HG03457 (cell line): Measurements from ENCODE around the gene GNA15.
"Not testable (repeated sequence)": the region's sequence is repeated elsewhere in the genome, so short reads cannot be mapped to it uniquely, and the experiment has no call there.

Experiments used
- ATAC-seq: cut with Tn5 transposase; IDR thresholded peaks from one replicate; pipeline ENCODE4 v1.9.1; 2021; ENCODE audit warnings: moderate number of reproducible peaks; ENCODE audit not compliant: unreplicated experiment

The GNA15 gene

GRCh38 chr19:3146677-3147100 lies 10.9 kb downstream of the GNA15 start:
- ATAC-seq, result no peak

- no peak for ATAC-seq
These were observed 12.7 kb downstream of the GNA15 start for GRCh38 chr19:3148503-3148902.

GRCh38 chr19:3149089-3149488 lies 13.3 kb downstream of the GNA15 start:
- ATAC-seq, result no peak

GRCh38 chr19:3149526-3150505 lies 14.0 kb downstream of the GNA15 start:
- no peak for ATAC-seq

GRCh38 chr19:3150739-3151329 lies 15.0 kb downstream of the GNA15 start:
- no peak for ATAC-seq

GRCh38 chr19:3151563-3152418 lies 16.0 kb downstream of the GNA15 start:
- ATAC-seq, result no peak

- ATAC-seq, result no peak
These were observed 16.6 kb downstream of the GNA15 start for GRCh38 chr19:3152419-3152780.

- ATAC-seq, result no peak
These were observed 17.7 kb downstream of the GNA15 start for GRCh38 chr19:3153286-3154230.

- ATAC-seq, result not testable (repeated sequence)
These were observed 18.6 kb downstream of the GNA15 start for GRCh38 chr19:3154447-3154846.

- no peak for ATAC-seq
These were observed 19.3 kb downstream of the GNA15 start for GRCh38 chr19:3154957-3155736.

GRCh38 chr19:3157096-3157845 lies 21.4 kb downstream of the GNA15 start:
- no peak for ATAC-seq

- ATAC-seq, result no peak
These were observed 23.7 kb downstream of the GNA15 start for GRCh38 chr19:3159565-3159964.

GRCh38 chr19:3160219-3160618 lies 24.4 kb downstream of the GNA15 start:
- no peak for ATAC-seq

GRCh38 chr19:3161453-3161852 lies 25.6 kb downstream of the GNA15 start:
- no peak for ATAC-seq

GRCh38 chr19:3162418-3163229 lies 26.8 kb downstream of the GNA15 start:
- ATAC-seq, result no peak

GRCh38 chr19:3163230-3163886 lies 27.5 kb downstream of the GNA15 start:
- no peak for ATAC-seq

- ATAC-seq, result no peak
These were observed 28.1 kb downstream of the GNA15 start for GRCh38 chr19:3163943-3164342.
